Osteocyte (in vitro differentiated cells): ENCODE data around the gene TMEM147. TPM values are rescaled to one million over a fixed set of nuclear protein-coding genes. Genes with fewer than 3 reads are reported as not detected.

ENCODE experiments used
- DNase-seq: peaks from one replicate; pipeline ENCODE4 v3.0.0; 2021; ENCODE audit warnings: mixed read lengths; ENCODE audit not compliant: unreplicated experiment; ENCODE audit errors: extremely low spot score
- H3K27ac Mint-ChIP-seq: one replicate; pipeline ENCODE4 v1.8.0; 2021; ENCODE audit warnings: mild to moderate bottlenecking, mixed read lengths; ENCODE audit not compliant: unreplicated experiment
- H3K27me3 Mint-ChIP-seq: one replicate; pipeline ENCODE4 v1.8.0; 2021; ENCODE audit warnings: mixed read lengths; ENCODE audit not compliant: unreplicated experiment
- H3K36me3 Mint-ChIP-seq: one replicate; pipeline ENCODE4 v1.8.0; 2021; ENCODE audit warnings: mixed read lengths; ENCODE audit not compliant: unreplicated experiment
- H3K4me1 Mint-ChIP-seq: one replicate; pipeline ENCODE4 v1.8.0; 2021; ENCODE audit warnings: mixed read lengths; ENCODE audit not compliant: unreplicated experiment
- H3K4me3 Mint-ChIP-seq: one replicate; pipeline ENCODE4 v1.8.0; 2021; ENCODE audit warnings: mild to moderate bottlenecking, moderate library complexity, mixed read lengths; ENCODE audit not compliant: unreplicated experiment
- H3K9me3 Mint-ChIP-seq: one replicate; pipeline ENCODE4 v1.8.0; 2021; ENCODE audit warnings: mixed read lengths; ENCODE audit not compliant: unreplicated experiment
- total RNA-seq: library from RNA; stranded (reverse); gene quantifications from 2 replicates; pipeline ENCODE4 v1.2.1, GENCODE V29; 2021
- TF ChIP-seq, protein P1 (sequence below): fragments of 200-600 bp; sonication (generic); IDR thresholded peaks from 2 replicates; pipeline ENCODE4 v1.5.0; 2021; ENCODE audit warnings: antibody characterized with exemption, mild to moderate bottlenecking, moderate library complexity

The TMEM147 gene
- total RNA-seq, 1 donor from 2014 or later, result 110 TPM

DNA sequence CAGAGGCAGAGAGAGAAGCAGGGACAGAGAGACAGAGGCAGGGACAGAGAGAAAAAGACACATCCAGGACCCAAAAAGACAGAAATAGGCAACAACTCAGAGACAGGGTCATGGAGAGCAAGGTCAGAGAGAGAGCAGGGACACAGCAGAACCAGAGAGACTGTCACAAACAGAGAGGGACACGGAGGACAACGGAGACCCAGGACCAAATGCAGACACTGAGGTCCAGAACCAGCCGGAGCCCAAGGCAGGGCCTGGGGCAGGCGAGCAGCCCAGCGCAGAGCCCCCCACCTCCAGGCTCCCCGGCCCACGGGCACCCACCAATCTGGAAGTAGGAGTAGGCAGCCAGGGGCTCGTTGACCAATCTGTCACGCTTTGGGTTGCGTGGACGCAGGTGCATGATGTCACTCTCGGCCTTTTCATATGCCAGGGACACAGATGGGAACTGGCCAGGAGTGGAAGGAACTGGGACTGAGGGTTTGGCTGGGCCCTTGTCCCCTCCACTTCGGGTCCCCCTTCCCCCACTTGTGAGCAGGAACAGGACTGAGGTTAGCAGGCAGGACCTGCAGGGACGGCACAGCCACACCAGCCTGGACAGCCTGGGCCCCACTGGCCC lies 8.1 kb downstream of the TMEM147 start:
- TF ChIP-seq, protein P1, sequence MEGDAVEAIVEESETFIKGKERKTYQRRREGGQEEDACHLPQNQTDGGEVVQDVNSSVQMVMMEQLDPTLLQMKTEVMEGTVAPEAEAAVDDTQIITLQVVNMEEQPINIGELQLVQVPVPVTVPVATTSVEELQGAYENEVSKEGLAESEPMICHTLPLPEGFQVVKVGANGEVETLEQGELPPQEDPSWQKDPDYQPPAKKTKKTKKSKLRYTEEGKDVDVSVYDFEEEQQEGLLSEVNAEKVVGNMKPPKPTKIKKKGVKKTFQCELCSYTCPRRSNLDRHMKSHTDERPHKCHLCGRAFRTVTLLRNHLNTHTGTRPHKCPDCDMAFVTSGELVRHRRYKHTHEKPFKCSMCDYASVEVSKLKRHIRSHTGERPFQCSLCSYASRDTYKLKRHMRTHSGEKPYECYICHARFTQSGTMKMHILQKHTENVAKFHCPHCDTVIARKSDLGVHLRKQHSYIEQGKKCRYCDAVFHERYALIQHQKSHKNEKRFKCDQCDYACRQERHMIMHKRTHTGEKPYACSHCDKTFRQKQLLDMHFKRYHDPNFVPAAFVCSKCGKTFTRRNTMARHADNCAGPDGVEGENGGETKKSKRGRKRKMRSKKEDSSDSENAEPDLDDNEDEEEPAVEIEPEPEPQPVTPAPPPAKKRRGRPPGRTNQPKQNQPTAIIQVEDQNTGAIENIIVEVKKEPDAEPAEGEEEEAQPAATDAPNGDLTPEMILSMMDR, result no peak
- Mint-ChIP-seq H3K9me3 (no peaks in the 10 kb centered on the region), H3K27me3 (peaks cover 5% of the 10 kb centered on the region), H3K36me3 (no peaks in the 10 kb centered on the region), H3K27ac (no peak overlapping the region), H3K4me3 (no peak overlapping the region), H3K4me1 (peaks cover 7% of the 10 kb centered on the region)
- no peak for DNase-seq

DNA sequence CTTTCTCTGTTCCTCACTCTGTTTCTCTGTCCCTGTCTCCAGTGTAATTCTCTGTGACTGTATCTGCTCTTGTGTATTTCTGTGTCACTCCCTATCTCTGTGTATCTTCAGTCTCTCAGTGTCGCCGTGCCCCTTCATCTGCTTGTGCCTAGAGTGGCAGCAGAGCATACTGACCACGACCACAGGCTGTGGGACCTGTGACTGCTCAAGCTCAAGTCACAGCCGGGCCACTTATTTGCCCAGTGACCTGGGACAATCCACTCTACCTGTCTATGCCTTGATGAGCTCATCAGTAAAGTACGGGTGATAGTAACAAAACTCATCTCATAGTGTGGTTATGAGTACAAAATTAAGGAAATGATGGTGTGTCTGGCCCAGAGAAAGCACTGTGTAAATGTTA lies 8.7 kb downstream of the TMEM147 start:
- H3K4me3 Mint-ChIP-seq, result no peak overlapping the region
- no peaks in the 10 kb centered on the region for H3K9me3 Mint-ChIP-seq
- H3K36me3 Mint-ChIP-seq, result no peaks in the 10 kb centered on the region
- peaks cover 3% of the 10 kb centered on the region for H3K4me1 Mint-ChIP-seq
- TF ChIP-seq, protein P1, result no peak
- no peak for DNase-seq
- H3K27ac Mint-ChIP-seq, result no peak overlapping the region
- H3K27me3 Mint-ChIP-seq, result peaks cover 9% of the 10 kb centered on the region

DNA sequence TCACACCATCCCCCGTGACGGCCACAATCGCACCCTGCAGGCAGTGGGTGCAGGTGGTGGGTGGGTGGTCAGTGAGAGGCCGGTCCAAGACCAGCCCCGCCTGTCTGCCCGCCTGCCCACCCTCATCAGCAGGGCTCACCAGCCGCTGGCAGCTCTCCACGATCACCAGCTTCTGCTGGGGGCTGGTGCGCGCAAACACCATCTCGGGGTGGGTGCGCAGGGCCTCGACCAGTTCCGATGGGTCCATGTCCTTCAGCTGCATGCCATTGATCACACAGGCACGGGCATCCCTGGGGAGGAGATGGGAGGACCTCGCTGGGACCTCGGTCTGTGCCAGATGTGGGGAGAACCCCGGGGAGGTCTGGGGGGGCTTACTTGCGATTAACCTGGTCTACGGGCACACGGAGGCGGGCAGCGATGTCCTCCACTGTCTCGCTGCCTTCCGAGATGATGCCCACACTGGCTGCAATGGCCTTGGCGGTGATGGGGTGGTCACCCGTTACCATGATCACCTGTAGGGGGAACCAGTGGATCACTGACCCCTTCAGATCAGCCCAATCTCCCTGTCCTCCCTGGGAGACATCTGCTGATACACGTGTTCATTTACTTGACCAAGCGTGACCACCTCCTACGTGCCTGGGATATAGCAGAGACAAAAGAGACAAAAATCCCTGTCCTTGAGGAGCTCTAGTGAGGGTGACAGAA lies 10.0 kb downstream of the TMEM147 start:
- Mint-ChIP-seq H3K27me3 (peaks cover 19% of the 10 kb centered on the region), H3K36me3 (no peaks in the 10 kb centered on the region), H3K4me1 (peaks cover 3% of the 10 kb centered on the region), H3K4me3 (no peak overlapping the region), H3K9me3 (no peaks in the 10 kb centered on the region), H3K27ac (no peak overlapping the region)
- DNase-seq, result no peak
- TF ChIP-seq, protein P1, result peak; percentile 46

DNA sequence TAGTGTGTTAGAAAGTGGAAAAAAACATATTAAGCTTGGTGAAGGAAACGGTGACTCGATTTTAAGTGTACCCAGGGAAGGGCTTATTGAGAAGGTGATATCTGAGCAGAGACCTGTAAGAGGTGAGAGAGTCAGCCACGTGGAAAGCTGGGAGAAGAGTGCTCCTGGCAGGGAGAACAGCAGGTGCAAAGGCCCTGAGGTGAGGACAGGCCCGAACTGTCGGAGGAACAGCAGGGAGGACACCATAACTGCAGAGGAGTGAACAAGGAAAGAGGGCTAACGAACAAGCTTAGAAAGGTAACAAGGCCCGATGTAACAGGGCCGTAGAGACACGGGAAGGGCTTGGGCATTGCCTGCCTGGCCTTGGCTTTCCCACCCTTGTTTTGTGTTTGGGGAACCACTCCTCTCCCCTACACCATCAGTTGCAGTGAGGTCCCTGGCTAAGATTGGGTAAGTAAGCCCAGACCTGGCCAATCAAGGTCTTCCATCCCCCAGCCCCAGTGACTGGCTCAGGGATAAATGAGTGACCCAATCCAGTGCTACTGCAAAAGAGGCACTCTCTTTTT lies 10.7 kb downstream of the TMEM147 start:
- peaks cover 3% of the 10 kb centered on the region for H3K4me1 Mint-ChIP-seq

More for the DNA sequence above, 10.7 kb downstream of the TMEM147 start:
- no peak for DNase-seq
- Mint-ChIP-seq H3K9me3 (no peaks in the 10 kb centered on the region), H3K4me3 (no peak overlapping the region), H3K27me3 (peaks cover 24% of the 10 kb centered on the region), H3K36me3 (no peaks in the 10 kb centered on the region), H3K27ac (no peak overlapping the region)
- TF ChIP-seq, protein P1, result no peak
